ENCODE results near the gene WDCP.
"Not testable (repeated sequence)": the region's sequence is repeated elsewhere in the genome, so short reads cannot be mapped to it uniquely, and the experiment has no call there.

WDCP gene

GRCh38 chr2:24021122-24021998 is 25.8 kb downstream of the WDCP start:
- no peak for DNase-seq

- no peak for DNase-seq
These were observed 26.9 kb downstream of the WDCP start for GRCh38 chr2:24020244-24020643.

- DNase-seq = no peak
These were observed 27.5 kb downstream of the WDCP start for GRCh38 chr2:24019729-24020128.

GRCh38 chr2:24018241-24018640 is 28.9 kb downstream of the WDCP start:
- no peak for DNase-seq

- no peak for DNase-seq
These were observed 29.5 kb downstream of the WDCP start for GRCh38 chr2:24017711-24018110.

GRCh38 chr2:24016853-24017703 is 30.1 kb downstream of the WDCP start:
- DNase-seq = no peak

- no peak for DNase-seq
These were observed 30.8 kb downstream of the WDCP start for GRCh38 chr2:24016376-24016761.

GRCh38 chr2:24015562-24016375 is 31.4 kb downstream of the WDCP start:
- DNase-seq = no peak

GRCh38 chr2:24014902-24015301 is 32.3 kb downstream of the WDCP start:
- not testable (repeated sequence) for DNase-seq

- no peak for DNase-seq
These were observed 34.5 kb downstream of the WDCP start for GRCh38 chr2:24012521-24013188.

- DNase-seq = no peak
These were observed 35.7 kb downstream of the WDCP start for GRCh38 chr2:24011250-24012104.

GRCh38 chr2:24010477-24011249 is 36.5 kb downstream of the WDCP start:
- DNase-seq = no peak

- no peak for DNase-seq
These were observed 37.3 kb downstream of the WDCP start, which contains the start of gene MFSD2B for GRCh38 chr2:24009680-24010476. TSS of gene MFSD2B (plus strand) at chr2:24010085. CDS start at chr2:24010097, 12 bp downstream.

- no peak for DNase-seq
These were observed 37.9 kb downstream of the WDCP start for GRCh38 chr2:24009367-24009679.

GRCh38 chr2:24008672-24009366 is 38.4 kb downstream of the WDCP start:
- no peak for DNase-seq

GRCh38 chr2:24007693-24008092 is 39.5 kb downstream of the WDCP start:
- DNase-seq = no peak

- DNase-seq = no peak
These were observed 52.6 kb downstream of the WDCP start for GRCh38 chr2:23994567-23994966.

GRCh38 chr2:23993736-23994269 is 53.4 kb downstream of the WDCP start:
- DNase-seq = no peak

GRCh38 chr2:23992931-23993330 is 54.3 kb downstream of the WDCP start:
- no peak for DNase-seq

Data from cortex of kidney (tissue), 1 donor.